HepG2 (cell line): ENCODE measurements around the gene ERFL. TPM values are rescaled to one million over a fixed set of nuclear protein-coding genes. Genes with fewer than 3 reads are reported as not detected.

Experiments
- CHD4 ChIP-seq: fragments of 200-600 bp; sonication (generic); IDR thresholded peaks from 2 replicates; pipeline ENCODE4 v1.7.0; 2017; ENCODE audit warnings: mild to moderate bottlenecking, low read length, borderline replicate concordance
- GATAD2A ChIP-seq: IDR thresholded peaks from 2 replicates; pipeline ENCODE4 v1.6.1; 2016
- NCOA5 ChIP-seq: sonication (generic); formaldehyde crosslinking; IDR thresholded peaks from 2 replicates; pipeline ENCODE4 v1.4.0; 2020; ENCODE audit warnings: missing genetic modification reagents
- RBM39 ChIP-seq: fragments of 200-400 bp; formaldehyde crosslinking; IDR thresholded peaks from one replicate; pipeline ENCODE4 v1.6.1; 2018; ENCODE audit warnings: antibody characterized with exemption, mild to moderate bottlenecking, low read depth, low read length; ENCODE audit not compliant: poor library complexity, severe bottlenecking
- STAG1 ChIP-seq: sonication (generic); formaldehyde crosslinking; IDR thresholded peaks from 2 replicates; pipeline ENCODE4 v1.4.0; 2020; ENCODE audit warnings: missing genetic modification reagents
- ZBTB20 ChIP-seq: sonication (generic); formaldehyde crosslinking; IDR thresholded peaks from 2 replicates; pipeline ENCODE4 v1.8.1; 2023; ENCODE audit warnings: missing genetic modification reagents, low read depth, mild to moderate bottlenecking, borderline replicate concordance
- ZFAT ChIP-seq: sonication (generic); formaldehyde crosslinking; conservative IDR thresholded peaks from 2 replicates; pipeline ENCODE4 v1.8.1; 2023; ENCODE audit warnings: missing genetic modification reagents, inconsistent platforms
- ZFP36 ChIP-seq: fragments of 150-350 bp; IDR thresholded peaks from 2 replicates; pipeline ENCODE4 v1.6.1; 2018; ENCODE audit warnings: borderline replicate concordance, low read length, low read depth; ENCODE audit not compliant: partially characterized antibody
- ZKSCAN5 ChIP-seq: sonication (generic); formaldehyde crosslinking; IDR thresholded peaks from 2 replicates; pipeline ENCODE4 v1.5.1; 2020; ENCODE audit warnings: mild to moderate bottlenecking, missing genetic modification reagents
- ZNF180 ChIP-seq: sonication (generic); formaldehyde crosslinking; IDR thresholded peaks from 2 replicates; pipeline ENCODE4 v1.4.0; 2020; ENCODE audit warnings: low read depth, missing genetic modification reagents, borderline replicate concordance
- ZNF329 ChIP-seq: sonication (generic); formaldehyde crosslinking; IDR thresholded peaks from 2 replicates; pipeline ENCODE4 v1.9.0; 2021; ENCODE audit warnings: low read depth, mild to moderate bottlenecking, missing genetic modification reagents
- ZNF530 ChIP-seq: sonication (generic); formaldehyde crosslinking; IDR thresholded peaks from 2 replicates; pipeline ENCODE4 v1.5.0; 2020; ENCODE audit warnings: low read depth, mild to moderate bottlenecking, missing genetic modification reagents
- ZNF549 ChIP-seq: sonication (generic); formaldehyde crosslinking; IDR thresholded peaks from 2 replicates; pipeline ENCODE4 v1.5.0; 2020; ENCODE audit warnings: missing genetic modification reagents
- ZNF569 ChIP-seq: sonication (generic); formaldehyde crosslinking; IDR thresholded peaks from 2 replicates; pipeline ENCODE4 v1.5.0; 2020; ENCODE audit warnings: mild to moderate bottlenecking, missing genetic modification reagents, moderate library complexity, borderline replicate concordance
- ZNF597 ChIP-seq: sonication (generic); formaldehyde crosslinking; IDR thresholded peaks from 2 replicates; pipeline ENCODE4 v1.5.0; 2020; ENCODE audit warnings: missing genetic modification reagents
- ZNF770 ChIP-seq: sonication (generic); formaldehyde crosslinking; IDR thresholded peaks from 2 replicates; pipeline ENCODE4 v1.5.0; 2020; ENCODE audit warnings: mild to moderate bottlenecking, missing genetic modification reagents
- ZNF891 ChIP-seq: sonication (generic); formaldehyde crosslinking; IDR thresholded peaks from 2 replicates; pipeline ENCODE4 v1.5.0; 2020; ENCODE audit warnings: mild to moderate bottlenecking, missing genetic modification reagents
- ZSCAN21 ChIP-seq: sonication (generic); formaldehyde crosslinking; IDR thresholded peaks from 2 replicates; pipeline ENCODE4 v1.8.0; 2022; ENCODE audit warnings: mild to moderate bottlenecking, missing genetic modification reagents, moderate library complexity, borderline replicate concordance
- polyA plus RNA-seq, 8 experiments: library from polyadenylated mRNA; depleted of rRNA in 3 of 8; stranded (reverse) in 7 of 8; unstranded in 1 of 8; fragments of >200 nt; fragmentation: Illumina TruSeq in 4 of 8; extraction: Trizol in 4 of 8; gene quantifications; 2 replicates each; pipeline versions ENCODE4 v1.2.1 to v1.2.3, GENCODE V29; 2011 to 2016; ENCODE audit warnings: low read depth in 4 of 8, missing spikeins in 1 of 8, mixed read lengths in 1 of 8; ENCODE audit not compliant: insufficient read depth in 1 of 8
- total RNA-seq, 5 experiments: library from RNA; depleted of rRNA; stranded (reverse); fragments of >200 nt; fragmentation: Illumina TruSeq; extraction: Trizol; gene quantifications; 2 replicates each; pipeline ENCODE4 v1.2.3, GENCODE V29; 2016; ENCODE audit warnings: low read depth in 1 of 5
- TF ChIP-seq, protein P1 (sequence below): sonication (generic); formaldehyde crosslinking; IDR thresholded peaks from 2 replicates; pipeline ENCODE4 v1.8.0; 2022; ENCODE audit warnings: mild to moderate bottlenecking, missing genetic modification reagents
- TF ChIP-seq, protein P2 (sequence below): sonication (generic); formaldehyde crosslinking; IDR thresholded peaks from 2 replicates; pipeline ENCODE4 v1.4.0; 2020; ENCODE audit warnings: mild to moderate bottlenecking, missing genetic modification reagents
- TF ChIP-seq, protein P3 (sequence below): sonication (generic); formaldehyde crosslinking; IDR thresholded peaks from 2 replicates; pipeline ENCODE4 v1.5.0; 2020; ENCODE audit warnings: missing genetic modification reagents, mild to moderate bottlenecking, borderline replicate concordance

The ERFL gene
- total and polyA plus RNA-seq, 2 of the 13 experiments (the other 11 are each of a cell fraction or from before 2014, with no cell fraction given), result not detected

GRCh38 chr19:41859618-41860418 is 68.4 kb downstream of the ERFL start, which contains the start of gene RPS19 (continued):
- TF ChIP-seq, protein P1, sequence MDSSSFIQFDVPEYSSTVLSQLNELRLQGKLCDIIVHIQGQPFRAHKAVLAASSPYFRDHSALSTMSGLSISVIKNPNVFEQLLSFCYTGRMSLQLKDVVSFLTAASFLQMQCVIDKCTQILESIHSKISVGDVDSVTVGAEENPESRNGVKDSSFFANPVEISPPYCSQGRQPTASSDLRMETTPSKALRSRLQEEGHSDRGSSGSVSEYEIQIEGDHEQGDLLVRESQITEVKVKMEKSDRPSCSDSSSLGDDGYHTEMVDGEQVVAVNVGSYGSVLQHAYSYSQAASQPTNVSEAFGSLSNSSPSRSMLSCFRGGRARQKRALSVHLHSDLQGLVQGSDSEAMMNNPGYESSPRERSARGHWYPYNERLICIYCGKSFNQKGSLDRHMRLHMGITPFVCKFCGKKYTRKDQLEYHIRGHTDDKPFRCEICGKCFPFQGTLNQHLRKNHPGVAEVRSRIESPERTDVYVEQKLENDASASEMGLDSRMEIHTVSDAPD (CRISPR knock-in tag), result no peak
- TF ChIP-seq ZNF530 (no peak), GATAD2A (CRISPR knock-in tag) (peak; percentile 67), ZFAT (CRISPR knock-in tag) (no peak; the same call in 1 of the 2 replicates), ZNF180 (no peak), ZSCAN21 (peak; percentile 8; the same call in 1 of the 2 replicates), STAG1 (CRISPR knock-in tag) (no peak), NCOA5 (CRISPR knock-in tag) (no peak), ZBTB20 (CRISPR knock-in tag) (peak; percentile 26; the same call in 1 of the 2 replicates), ZNF597 (CRISPR knock-in tag) (no peak), ZNF549 (CRISPR knock-in tag) (no peak), CHD4 (peak; percentile 79; the same call in 1 of the 2 replicates), ZNF329 (peak; percentile 41; the same call in 1 of the 2 replicates), ZNF569 (no peak; the same call in 1 of the 2 replicates), ZNF770 (CRISPR knock-in tag) (peak; percentile 18; the same call in 1 of the 2 replicates), ZNF891 (CRISPR knock-in tag) (no peak; the same call in 1 of the 2 replicates), ZFP36 (no peak), RBM39 (peak; percentile 82), ZKSCAN5 (no peak)
- TF ChIP-seq, protein P2, sequence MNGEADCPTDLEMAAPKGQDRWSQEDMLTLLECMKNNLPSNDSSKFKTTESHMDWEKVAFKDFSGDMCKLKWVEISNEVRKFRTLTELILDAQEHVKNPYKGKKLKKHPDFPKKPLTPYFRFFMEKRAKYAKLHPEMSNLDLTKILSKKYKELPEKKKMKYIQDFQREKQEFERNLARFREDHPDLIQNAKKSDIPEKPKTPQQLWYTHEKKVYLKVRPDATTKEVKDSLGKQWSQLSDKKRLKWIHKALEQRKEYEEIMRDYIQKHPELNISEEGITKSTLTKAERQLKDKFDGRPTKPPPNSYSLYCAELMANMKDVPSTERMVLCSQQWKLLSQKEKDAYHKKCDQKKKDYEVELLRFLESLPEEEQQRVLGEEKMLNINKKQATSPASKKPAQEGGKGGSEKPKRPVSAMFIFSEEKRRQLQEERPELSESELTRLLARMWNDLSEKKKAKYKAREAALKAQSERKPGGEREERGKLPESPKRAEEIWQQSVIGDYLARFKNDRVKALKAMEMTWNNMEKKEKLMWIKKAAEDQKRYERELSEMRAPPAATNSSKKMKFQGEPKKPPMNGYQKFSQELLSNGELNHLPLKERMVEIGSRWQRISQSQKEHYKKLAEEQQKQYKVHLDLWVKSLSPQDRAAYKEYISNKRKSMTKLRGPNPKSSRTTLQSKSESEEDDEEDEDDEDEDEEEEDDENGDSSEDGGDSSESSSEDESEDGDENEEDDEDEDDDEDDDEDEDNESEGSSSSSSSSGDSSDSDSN (CRISPR knock-in tag), result peak; percentile 53
- TF ChIP-seq, protein P3, sequence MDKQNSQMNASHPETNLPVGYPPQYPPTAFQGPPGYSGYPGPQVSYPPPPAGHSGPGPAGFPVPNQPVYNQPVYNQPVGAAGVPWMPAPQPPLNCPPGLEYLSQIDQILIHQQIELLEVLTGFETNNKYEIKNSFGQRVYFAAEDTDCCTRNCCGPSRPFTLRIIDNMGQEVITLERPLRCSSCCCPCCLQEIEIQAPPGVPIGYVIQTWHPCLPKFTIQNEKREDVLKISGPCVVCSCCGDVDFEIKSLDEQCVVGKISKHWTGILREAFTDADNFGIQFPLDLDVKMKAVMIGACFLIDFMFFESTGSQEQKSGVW (CRISPR knock-in tag), result no peak
